Neural cell (in vitro differentiated cells): ENCODE measurements around the gene EXD2. TPM values are rescaled to one million over a fixed set of nuclear protein-coding genes. Genes with fewer than 3 reads are reported as not detected.

Experiments used
- H2AFZ ChIP-seq: fragments of 200-600, 300-800 bp; sonication (generic), shearing (Covaris generic); 2 replicates; pipeline ENCODE4 v1.6.0; 2014; ENCODE audit warnings: low read depth, mild to moderate bottlenecking, antibody characterized with exemption, low read length, moderate library complexity
- H3F3A ChIP-seq: fragments of 200-600 bp; shearing (Covaris generic); 2 replicates; pipeline ENCODE4 v1.6.1; 2016; ENCODE audit warnings: mild to moderate bottlenecking, moderate library complexity, mixed read lengths, antibody characterized with exemption, low read length; ENCODE audit not compliant: insufficient read depth, poor library complexity, severe bottlenecking
- H3K27ac ChIP-seq: fragments of 200-600, 300-800 bp; sonication (generic), shearing (Covaris generic); 2 replicates; pipeline ENCODE4 v1.5.1; 2014; ENCODE audit warnings: mild to moderate bottlenecking, low read length, moderate library complexity
- H3K27me3 ChIP-seq: fragments of 300-800, 200-600 bp; sonication (generic), shearing (Covaris generic); 2 replicates; pipeline ENCODE4 v1.6.0; 2014; ENCODE audit warnings: mild to moderate bottlenecking, low read depth, low read length, moderate library complexity; ENCODE audit not compliant: insufficient read depth
- H3K36me3 ChIP-seq: fragments of 300-800, 200-600 bp; sonication (generic), shearing (Covaris generic); 2 replicates; pipeline ENCODE4 v1.5.1; 2014; ENCODE audit warnings: mild to moderate bottlenecking, antibody characterized with exemption, low read length, moderate library complexity; ENCODE audit not compliant: insufficient read depth
- H3K4me2 ChIP-seq: fragments of 300-800, 200-600 bp; sonication (generic), shearing (Covaris generic); 2 replicates; pipeline ENCODE4 v1.6.0; 2014; ENCODE audit warnings: mild to moderate bottlenecking, low read length
- H3K4me3 ChIP-seq: fragments of 300-800, 200-600 bp; sonication (generic), shearing (Covaris generic); 2 replicates; pipeline ENCODE4 v1.5.1; 2014; ENCODE audit warnings: mild to moderate bottlenecking, low read length, moderate library complexity
- H3K79me2 ChIP-seq: fragments of 200-600 bp; shearing (Covaris generic); replicated peaks from 2 replicates; pipeline ENCODE4 v1.6.0; 2014; ENCODE audit warnings: mild to moderate bottlenecking, low read length, moderate library complexity; ENCODE audit not compliant: insufficient read depth
- H3K9ac ChIP-seq: fragments of 300-800, 200-600 bp; sonication (generic), shearing (Covaris generic); 2 replicates; pipeline ENCODE4 v1.6.1; 2016; ENCODE audit warnings: mild to moderate bottlenecking, low read length, mixed read lengths
- H3K9me2 ChIP-seq: fragments of 200-600 bp; shearing (Covaris generic); 2 replicates; pipeline ENCODE4 v1.6.1; 2016; ENCODE audit warnings: mild to moderate bottlenecking, low read length, mixed read lengths; ENCODE audit not compliant: insufficient read depth
- H3K9me3 ChIP-seq: fragments of 200-600, 300-800 bp; sonication (generic), shearing (Covaris generic); 2 replicates; pipeline ENCODE4 v1.6.1; 2016; ENCODE audit warnings: mild to moderate bottlenecking, mixed run types, low read length, moderate library complexity, mixed read lengths
- H4K20me1 ChIP-seq: fragments of 200-600 bp; shearing (Covaris generic); 2 replicates; pipeline ENCODE4 v1.6.1; 2016; ENCODE audit warnings: mild to moderate bottlenecking, mixed run types; ENCODE audit not compliant: insufficient read depth
- EZH2 ChIP-seq: fragments of 200-600, 300-800 bp; shearing (Covaris generic), sonication (generic); IDR thresholded peaks from 2 replicates; pipeline ENCODE4 v1.6.1; 2014; ENCODE audit warnings: antibody characterized with exemption, low read length, borderline replicate concordance, mild to moderate bottlenecking; ENCODE audit not compliant: insufficient read depth, poor library complexity, severe bottlenecking
- MXI1 ChIP-seq: fragments of 450-650 bp; conservative IDR thresholded peaks from 2 replicates; pipeline ENCODE4 v1.6.1; 2014; ENCODE audit warnings: antibody characterized with exemption, mild to moderate bottlenecking; ENCODE audit not compliant: poor library complexity, severe bottlenecking
- POLR2AphosphoS5 ChIP-seq: IDR thresholded peaks from 2 replicates; pipeline ENCODE4 v1.6.1; 2012
- SMC3 ChIP-seq: fragments of 450-650 bp; conservative IDR thresholded peaks from 2 replicates; pipeline ENCODE4 v1.6.1; 2014; ENCODE audit warnings: antibody characterized with exemption, mild to moderate bottlenecking, moderate library complexity; ENCODE audit not compliant: poor library complexity
- TAF1 ChIP-seq: IDR thresholded peaks from 2 replicates; pipeline ENCODE4 v1.6.1; 2012; ENCODE audit warnings: low read depth
- polyA plus RNA-seq: library from polyadenylated mRNA; depleted of rRNA; stranded (reverse); fragments of >200 nt; gene quantifications from 2 replicates; pipeline ENCODE4 v1.2.3, GENCODE V29; 2014
- TF ChIP-seq, protein P1 (sequence below): IDR thresholded peaks from 2 replicates; pipeline ENCODE4 v1.6.1; 2012; ENCODE audit warnings: borderline replicate concordance
- TF ChIP-seq, protein P2 (sequence below): fragments of 450-650 bp; IDR thresholded peaks from 2 replicates; pipeline ENCODE4 v1.5.1; 2014; ENCODE audit warnings: antibody characterized with exemption, mild to moderate bottlenecking, moderate library complexity; ENCODE audit not compliant: poor library complexity, severe bottlenecking

The EXD2 gene
- polyA plus RNA-seq, 1 donor from 2014 or later: 43.3 TPM

DNA sequence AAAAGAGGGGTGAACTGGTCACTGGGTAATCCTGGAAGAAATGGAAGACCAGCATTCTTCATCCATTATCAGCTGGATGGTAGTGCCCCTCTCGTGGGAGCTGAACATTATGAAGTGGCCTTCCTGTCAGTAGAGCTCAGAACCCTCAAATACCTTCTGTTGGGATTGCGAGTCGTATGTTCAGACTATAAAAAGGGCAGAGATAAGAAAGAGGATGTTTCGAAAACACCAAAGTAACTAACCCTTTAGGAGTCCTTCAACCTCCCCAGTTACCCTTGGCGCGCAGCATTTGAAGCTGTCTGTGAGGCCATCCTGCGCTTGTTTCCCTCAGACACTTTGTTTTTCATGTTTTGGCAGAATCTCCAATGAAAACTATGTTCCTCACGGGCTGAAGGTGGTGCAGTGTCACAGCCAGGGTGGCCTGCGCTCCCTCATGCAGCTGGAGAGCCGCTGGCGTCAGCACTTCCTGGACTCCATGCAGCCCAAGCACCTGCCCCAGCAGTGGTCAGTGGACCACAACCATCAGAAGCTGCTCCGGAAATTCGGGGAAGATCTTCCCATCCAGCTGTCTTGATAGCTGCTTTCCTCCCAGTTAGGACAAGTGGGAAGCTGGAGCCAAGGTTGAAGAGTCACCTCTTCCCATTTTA lies 49.4 kb downstream of the EXD2 start:
- TF ChIP-seq, protein P1, sequence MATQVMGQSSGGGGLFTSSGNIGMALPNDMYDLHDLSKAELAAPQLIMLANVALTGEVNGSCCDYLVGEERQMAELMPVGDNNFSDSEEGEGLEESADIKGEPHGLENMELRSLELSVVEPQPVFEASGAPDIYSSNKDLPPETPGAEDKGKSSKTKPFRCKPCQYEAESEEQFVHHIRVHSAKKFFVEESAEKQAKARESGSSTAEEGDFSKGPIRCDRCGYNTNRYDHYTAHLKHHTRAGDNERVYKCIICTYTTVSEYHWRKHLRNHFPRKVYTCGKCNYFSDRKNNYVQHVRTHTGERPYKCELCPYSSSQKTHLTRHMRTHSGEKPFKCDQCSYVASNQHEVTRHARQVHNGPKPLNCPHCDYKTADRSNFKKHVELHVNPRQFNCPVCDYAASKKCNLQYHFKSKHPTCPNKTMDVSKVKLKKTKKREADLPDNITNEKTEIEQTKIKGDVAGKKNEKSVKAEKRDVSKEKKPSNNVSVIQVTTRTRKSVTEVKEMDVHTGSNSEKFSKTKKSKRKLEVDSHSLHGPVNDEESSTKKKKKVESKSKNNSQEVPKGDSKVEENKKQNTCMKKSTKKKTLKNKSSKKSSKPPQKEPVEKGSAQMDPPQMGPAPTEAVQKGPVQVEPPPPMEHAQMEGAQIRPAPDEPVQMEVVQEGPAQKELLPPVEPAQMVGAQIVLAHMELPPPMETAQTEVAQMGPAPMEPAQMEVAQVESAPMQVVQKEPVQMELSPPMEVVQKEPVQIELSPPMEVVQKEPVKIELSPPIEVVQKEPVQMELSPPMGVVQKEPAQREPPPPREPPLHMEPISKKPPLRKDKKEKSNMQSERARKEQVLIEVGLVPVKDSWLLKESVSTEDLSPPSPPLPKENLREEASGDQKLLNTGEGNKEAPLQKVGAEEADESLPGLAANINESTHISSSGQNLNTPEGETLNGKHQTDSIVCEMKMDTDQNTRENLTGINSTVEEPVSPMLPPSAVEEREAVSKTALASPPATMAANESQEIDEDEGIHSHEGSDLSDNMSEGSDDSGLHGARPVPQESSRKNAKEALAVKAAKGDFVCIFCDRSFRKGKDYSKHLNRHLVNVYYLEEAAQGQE: no peak
- TF ChIP-seq POLR2AphosphoS5: no peak
- no peak for TF ChIP-seq EZH2
- no peak for TF ChIP-seq TAF1
- no peak for TF ChIP-seq MXI1
- no peak for TF ChIP-seq SMC3
- TF ChIP-seq, protein P2, sequence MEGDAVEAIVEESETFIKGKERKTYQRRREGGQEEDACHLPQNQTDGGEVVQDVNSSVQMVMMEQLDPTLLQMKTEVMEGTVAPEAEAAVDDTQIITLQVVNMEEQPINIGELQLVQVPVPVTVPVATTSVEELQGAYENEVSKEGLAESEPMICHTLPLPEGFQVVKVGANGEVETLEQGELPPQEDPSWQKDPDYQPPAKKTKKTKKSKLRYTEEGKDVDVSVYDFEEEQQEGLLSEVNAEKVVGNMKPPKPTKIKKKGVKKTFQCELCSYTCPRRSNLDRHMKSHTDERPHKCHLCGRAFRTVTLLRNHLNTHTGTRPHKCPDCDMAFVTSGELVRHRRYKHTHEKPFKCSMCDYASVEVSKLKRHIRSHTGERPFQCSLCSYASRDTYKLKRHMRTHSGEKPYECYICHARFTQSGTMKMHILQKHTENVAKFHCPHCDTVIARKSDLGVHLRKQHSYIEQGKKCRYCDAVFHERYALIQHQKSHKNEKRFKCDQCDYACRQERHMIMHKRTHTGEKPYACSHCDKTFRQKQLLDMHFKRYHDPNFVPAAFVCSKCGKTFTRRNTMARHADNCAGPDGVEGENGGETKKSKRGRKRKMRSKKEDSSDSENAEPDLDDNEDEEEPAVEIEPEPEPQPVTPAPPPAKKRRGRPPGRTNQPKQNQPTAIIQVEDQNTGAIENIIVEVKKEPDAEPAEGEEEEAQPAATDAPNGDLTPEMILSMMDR: no peak
- H3K9ac ChIP-seq: no peak overlapping the region

DNA sequence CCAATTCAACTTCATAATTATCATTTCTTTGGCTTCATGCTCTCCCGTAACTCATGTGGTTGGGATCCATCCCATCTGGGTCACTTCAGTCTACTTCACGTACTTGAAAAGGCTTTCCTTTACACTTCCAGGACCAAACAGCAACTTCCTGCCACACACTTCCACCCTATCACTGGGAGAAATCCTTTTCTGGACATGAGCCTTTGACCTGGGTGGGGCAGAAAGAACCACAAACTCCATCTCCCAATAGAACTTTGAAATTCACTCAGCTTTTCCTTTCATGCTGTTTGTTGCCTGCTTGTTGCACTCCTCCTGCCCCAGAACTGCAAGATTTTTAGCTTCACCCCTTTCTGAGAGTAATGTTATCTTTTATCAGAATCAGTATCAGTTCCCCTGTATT lies 50.3 kb downstream of the EXD2 start:
- H3K79me2 ChIP-seq: no peaks in the 10 kb centered on the region
- H4K20me1 ChIP-seq: no peaks in the 10 kb centered on the region
- H3K27ac ChIP-seq: no peak overlapping the region
- no peak overlapping the region for H2AFZ ChIP-seq
- H3K9me2 ChIP-seq: no peaks in the 10 kb centered on the region
- peaks cover 11% of the 10 kb centered on the region for H3K36me3 ChIP-seq
- no peak overlapping the region for H3K4me3 ChIP-seq
- no peak overlapping the region for H3K4me2 ChIP-seq
- H3K27me3 ChIP-seq: no peaks in the 10 kb centered on the region
- no peak for TF ChIP-seq POLR2AphosphoS5
- no peak overlapping the region for H3K9ac ChIP-seq
- H3K9me3 ChIP-seq: no peaks in the 10 kb centered on the region
- no peaks in the 10 kb centered on the region for H3F3A ChIP-seq

More for the DNA sequence above, 49.4 kb downstream of the EXD2 start:
- Histone ChIP-seq H3K9me2 (no peaks in the 10 kb centered on the region), H2AFZ (no peak overlapping the region), H4K20me1 (no peaks in the 10 kb centered on the region), H3F3A (peaks cover 3% of the 10 kb centered on the region), H3K79me2 (no peaks in the 10 kb centered on the region), H3K36me3 (peaks cover 17% of the 10 kb centered on the region), H3K27ac (no peak overlapping the region), H3K4me3 (no peak overlapping the region), H3K9me3 (no peaks in the 10 kb centered on the region), H3K27me3 (no peaks in the 10 kb centered on the region), H3K4me2 (no peak overlapping the region)
